Subcutaneous adipose tissue (tissue), 4 donors: ENCODE results near the gene LEMD1. TPM values are rescaled to one million over a fixed set of nuclear protein-coding genes. Genes with fewer than 3 reads are reported as not detected.

ENCODE experiments used
- CTCF ChIP-seq: fragments of 450-650 bp; IDR thresholded peaks from one replicate; pipeline ENCODE4 v1.5.1; 2016; ENCODE audit warnings: low read depth, mild to moderate bottlenecking, control low read depth, antibody characterized with exemption, moderate library complexity
- total RNA-seq, 4 donors: library from RNA; depleted of rRNA; stranded (reverse); fragments of >200 nt; gene quantifications; one replicate each; pipeline ENCODE4 v1.1.0, GENCODE V29; 2016

LEMD1 gene
- total RNA-seq, 4 donors from 2014 or later, result not detected

- TF ChIP-seq CTCF, result no peak
These were observed 67.4 kb downstream of the LEMD1 start for GRCh38 chr1:205354259-205355074.

GRCh38 chr1:205353612-205354011, 68.2 kb downstream of the LEMD1 start:
- TF ChIP-seq CTCF, result no peak

GRCh38 chr1:205353191-205353590, 68.7 kb downstream of the LEMD1 start:
- no peak for TF ChIP-seq CTCF

GRCh38 chr1:205351984-205352713, 69.7 kb downstream of the LEMD1 start:
- no peak for TF ChIP-seq CTCF

- no peak for TF ChIP-seq CTCF
These were observed 71.1 kb downstream of the LEMD1 start for GRCh38 chr1:205350691-205351141.

GRCh38 chr1:205350124-205350523, 71.7 kb downstream of the LEMD1 start:
- no peak for TF ChIP-seq CTCF
